Thyroid gland (tissue), 4 donors: Measurements from ENCODE around the gene CTNNBL1. TPM values are rescaled to one million over a fixed set of nuclear protein-coding genes. Genes with fewer than 3 reads are reported as not detected.

ENCODE experiments used
- DNase-seq, 2 donors: peaks; one replicate each; pipeline ENCODE4 v3.0.0-alpha.2; 2019
- H3K27ac ChIP-seq, 3 donors: fragments of 200-600 bp; sonication (generic); 1 replicate in 2 of 3; 2 replicates in 1 of 3; pipeline ENCODE4 v1.5.1; 2016 to 2019; ENCODE audit warnings: mild to moderate bottlenecking in 1 of 3, moderate library complexity in 1 of 3
- H3K27me3 ChIP-seq: fragments of 200-600 bp; sonication (generic); one replicate; pipeline ENCODE4 v1.5.1; 2019
- H3K36me3 ChIP-seq, 2 donors: fragments of 200-600 bp; sonication (generic); one replicate each; pipeline ENCODE4 v1.5.1; 2016 to 2019
- H3K4me1 ChIP-seq, 2 donors: fragments of 200-600 bp; sonication (generic); one replicate each; pipeline ENCODE4 v1.5.1; 2017 to 2019
- H3K4me3 ChIP-seq, 3 donors: fragments of 200-600 bp; sonication (generic); replicated peaks in 1 of 3; 1 replicate in 2 of 3; 2 replicates in 1 of 3; pipeline ENCODE4 v1.5.1; 2016; ENCODE audit warnings: mild to moderate bottlenecking in 1 of 3
- H3K9me3 ChIP-seq: fragments of 200-600 bp; sonication (generic); one replicate; pipeline ENCODE4 v1.5.1; 2017
- CTCF ChIP-seq, 6 experiments: fragments of 200-600 bp in 3 of 6; fragments of 450-650 bp in 3 of 6; sonication (generic) in 3 of 6; IDR thresholded peaks; one replicate each; pipeline ENCODE4 v1.5.1; 2016 to 2019; ENCODE audit warnings: antibody characterized with exemption in 6 of 6, mild to moderate bottlenecking in 2 of 6, inconsistent platforms in 1 of 6, moderate library complexity in 1 of 6
- POLR2A ChIP-seq, 2 donors: fragments of 450-650 bp; IDR thresholded peaks; one replicate each; pipeline ENCODE4 v1.6.1; 2017; ENCODE audit warnings: antibody characterized with exemption in 2 of 2, mild to moderate bottlenecking in 2 of 2, moderate library complexity in 1 of 2
- WGBS, 2 donors: methylation state at CpG; one replicate each; pipeline ENCODE4 v1.1.5; 2017; 5-methylcytosine and 5-hydroxymethylcytosine counted together
- intact Hi-C: fragments of 100-400 bp; cut with DNase I; formaldehyde crosslinking; loops from one replicate; pipeline ENCODE4 v1.15.1; 2023
- total RNA-seq, 4 donors: library from RNA; depleted of rRNA; stranded (reverse); fragments of >200 nt; gene quantifications; one replicate each; pipeline ENCODE4 v1.2.3, GENCODE V29; 2016

Gene CTNNBL1
- total RNA-seq, 4 donors from 2014 or later, result 22.3 to 31.2 (median 24.6) TPM

GRCh38 chr20:37839432-37839827, 145.6 kb downstream of the CTNNBL1 start:
- Histone ChIP-seq H3K36me3 (peaks cover 0 to 2% of the 10 kb centered on the region in 2 donors), H3K4me1 (no peaks in the 10 kb centered on the region), H3K9me3 (no peaks in the 10 kb centered on the region), H3K27me3 (no peaks in the 10 kb centered on the region), H3K4me3 (no peak overlapping the region), H3K27ac (no peak overlapping the region)
- WGBS, 2 donors, result 83 to 90% methylated on average over 3 of the region's 3 CpGs
- TF ChIP-seq CTCF (IDR thresholded peaks at IDR 0.05), result no peak
- TF ChIP-seq POLR2A (IDR thresholded peaks at IDR 0.05), result no peak
- intact Hi-C loops, result no loop called here
- DNase-seq, result no peak

DNA sequence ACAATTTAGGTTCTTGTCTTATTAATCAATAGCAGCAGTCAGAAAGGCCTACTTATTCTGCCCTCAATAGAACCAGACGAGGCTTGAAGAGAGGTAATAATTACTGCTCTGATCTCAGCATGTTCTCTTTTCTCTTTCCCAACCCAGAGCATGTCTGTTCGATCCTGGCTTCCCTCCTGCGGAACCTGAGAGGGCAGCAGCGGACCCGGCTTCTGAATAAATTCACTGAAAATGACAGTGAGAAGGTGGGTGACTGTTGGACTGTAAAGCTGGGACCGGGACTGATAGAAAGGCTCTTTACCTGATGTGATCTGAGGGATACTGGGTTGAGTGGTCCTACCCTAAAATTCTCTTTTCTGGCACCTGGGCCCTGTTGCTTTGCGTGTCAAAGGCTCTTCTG, 146.1 kb downstream of the CTNNBL1 start:
- Histone ChIP-seq H3K9me3 (no peaks in the 10 kb centered on the region), H3K4me1 (no peaks in the 10 kb centered on the region), H3K4me3 (no peak overlapping the region), H3K27me3 (no peaks in the 10 kb centered on the region), H3K36me3 (peaks cover 0 to 2% of the 10 kb centered on the region in 2 donors), H3K27ac (no peak overlapping the region)
- intact Hi-C loops, result no loop called here
- no peak for DNase-seq
- 87 to 92% methylated on average over 7 of the region's 7 CpGs for WGBS, 2 donors
- TF ChIP-seq POLR2A (IDR thresholded peaks at IDR 0.05) (no peak), CTCF (IDR thresholded peaks at IDR 0.05) (no peak)

- no peaks in the 10 kb centered on the region for H3K27me3 ChIP-seq
- intact Hi-C loops, result no loop called here
- no peaks in the 10 kb centered on the region for H3K9me3 ChIP-seq
- no peaks in the 10 kb centered on the region for H3K4me1 ChIP-seq
- TF ChIP-seq POLR2A (IDR thresholded peaks at IDR 0.05) (no peak), CTCF (IDR thresholded peaks at IDR 0.05) (no peak)
- H3K4me3 ChIP-seq, result no peak overlapping the region
- H3K36me3 ChIP-seq, result peaks cover 0 to 2% of the 10 kb centered on the region in 2 donors
- no peak overlapping the region for H3K27ac ChIP-seq
- no peak for DNase-seq
These were observed 147.6 kb downstream of the CTNNBL1 start for GRCh38 chr20:37841389-37841788.

DNA sequence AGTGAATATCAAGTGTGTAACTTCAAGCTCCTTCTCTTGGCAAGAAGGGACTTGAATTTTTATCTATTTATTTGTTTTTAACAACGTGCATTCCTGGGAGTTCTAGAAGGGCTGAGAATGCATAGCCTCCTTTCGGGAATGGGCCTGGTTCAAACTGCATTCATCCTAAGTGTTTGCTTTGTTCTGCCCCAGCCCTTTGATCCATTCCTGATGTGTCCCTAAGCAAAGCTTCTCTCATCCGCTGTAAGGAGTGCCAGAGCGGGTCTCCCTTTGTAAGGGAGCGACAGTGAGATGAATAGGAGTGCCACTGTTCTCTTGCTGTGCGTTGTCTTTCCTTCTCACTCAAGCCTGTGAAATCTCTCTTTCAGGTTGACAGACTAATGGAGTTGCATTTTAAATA, 148.1 kb downstream of the CTNNBL1 start:
- intact Hi-C loops, result no loop called here
- Histone ChIP-seq H3K4me1 (no peaks in the 10 kb centered on the region), H3K4me3 (no peak overlapping the region), H3K36me3 (peaks cover 0 to 2% of the 10 kb centered on the region in 2 donors), H3K9me3 (no peaks in the 10 kb centered on the region), H3K27ac (no peak overlapping the region), H3K27me3 (no peaks in the 10 kb centered on the region)
- TF ChIP-seq CTCF (IDR thresholded peaks at IDR 0.05) (no peak), POLR2A (IDR thresholded peaks at IDR 0.05) (no peak)
- 85 to 86% methylated on average over 6 of the region's 6 CpGs for WGBS, 2 donors
- no peak for DNase-seq

GRCh38 chr20:37845241-37845681, 151.4 kb downstream of the CTNNBL1 start:
- DNase-seq, result no peak
- H3K9me3 ChIP-seq, result no peaks in the 10 kb centered on the region
- no peak overlapping the region for H3K4me3 ChIP-seq
- H3K4me1 ChIP-seq, result no peaks in the 10 kb centered on the region
- H3K27me3 ChIP-seq, result no peaks in the 10 kb centered on the region
- intact Hi-C loops, result no loop called here
- no peak overlapping the region for H3K27ac ChIP-seq
- TF ChIP-seq CTCF (IDR thresholded peaks at IDR 0.05), result no peak
- no peak for TF ChIP-seq POLR2A (IDR thresholded peaks at IDR 0.05)
- WGBS, 2 donors, result 87 to 88% methylated on average over 7 to 10 of the region's 10 CpGs
- H3K36me3 ChIP-seq, result peaks cover 0 to 2% of the 10 kb centered on the region in 2 donors
